Lower leg skin (tissue), 4 donors: ENCODE data around the gene GASK1B. TPM values are rescaled to one million over a fixed set of nuclear protein-coding genes. Genes with fewer than 3 reads are reported as not detected.

Experiments
- DNase-seq, 2 donors: peaks; one replicate each; pipeline ENCODE4 v3.0.0-alpha.2; 2019; ENCODE audit warnings: low spot score in 2 of 2
- H3K4me3 ChIP-seq: fragments of 200-600 bp; sonication (generic); 2 replicates; pipeline ENCODE4 v1.5.1; 2017; ENCODE audit warnings: mild to moderate bottlenecking, low read depth; ENCODE audit not compliant: poor library complexity, severe bottlenecking
- POLR2A ChIP-seq, 2 donors: fragments of 450-650 bp; IDR thresholded peaks; one replicate each; pipeline ENCODE4 v1.6.1; 2016 to 2017; ENCODE audit warnings: antibody characterized with exemption in 2 of 2, mild to moderate bottlenecking in 1 of 2, moderate library complexity in 1 of 2
- WGBS, 2 donors: methylation state at CpG; one replicate each; pipeline ENCODE4 v1.1.5; 2018; 5-methylcytosine and 5-hydroxymethylcytosine counted together
- intact Hi-C: fragments of 100-400 bp; cut with DNase I; formaldehyde crosslinking; loops from one replicate; pipeline ENCODE4 v1.15.0; 2023; ENCODE audit warnings: low total_unique reads
- total RNA-seq, 4 donors: library from RNA; depleted of rRNA; stranded (reverse); fragments of >200 nt; gene quantifications; one replicate each; pipeline ENCODE4 v1.1.0, GENCODE V29; 2016
- TF ChIP-seq, protein P1 (sequence below), 3 donors: fragments of 450-650 bp; IDR thresholded peaks; one replicate each; pipeline ENCODE4 v1.5.1; 2016; ENCODE audit warnings: antibody characterized with exemption in 3 of 3, mild to moderate bottlenecking in 3 of 3, moderate library complexity in 2 of 3

The GASK1B gene
- total RNA-seq, 4 donors from 2014 or later, result 3.8 to 10.8 (median 5.3) TPM

DNA sequence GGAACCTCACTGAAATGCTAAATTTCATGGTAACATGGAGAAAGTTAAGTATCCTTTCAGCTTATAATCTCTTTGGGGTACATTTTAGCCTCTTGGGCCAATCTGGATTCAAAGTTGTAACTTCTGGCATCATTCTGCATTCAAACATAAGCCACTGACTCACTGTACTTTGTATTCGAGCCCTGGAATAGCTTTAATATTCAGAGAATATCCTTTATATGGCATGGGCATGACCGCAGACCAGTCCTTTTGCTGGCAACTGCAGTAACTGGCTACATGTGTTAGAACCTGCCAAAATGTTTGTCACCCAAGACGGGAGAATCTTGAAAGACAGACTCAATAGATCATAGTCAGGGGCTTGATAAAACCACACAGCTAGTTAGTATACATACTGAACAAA lies 3.3 kb downstream of the GASK1B start:
- 32 to 36% methylated on average over 3 of the region's 3 CpGs for WGBS, 2 donors
- no peak for TF ChIP-seq POLR2A (IDR thresholded peaks at IDR 0.05)
- TF ChIP-seq, protein P1, sequence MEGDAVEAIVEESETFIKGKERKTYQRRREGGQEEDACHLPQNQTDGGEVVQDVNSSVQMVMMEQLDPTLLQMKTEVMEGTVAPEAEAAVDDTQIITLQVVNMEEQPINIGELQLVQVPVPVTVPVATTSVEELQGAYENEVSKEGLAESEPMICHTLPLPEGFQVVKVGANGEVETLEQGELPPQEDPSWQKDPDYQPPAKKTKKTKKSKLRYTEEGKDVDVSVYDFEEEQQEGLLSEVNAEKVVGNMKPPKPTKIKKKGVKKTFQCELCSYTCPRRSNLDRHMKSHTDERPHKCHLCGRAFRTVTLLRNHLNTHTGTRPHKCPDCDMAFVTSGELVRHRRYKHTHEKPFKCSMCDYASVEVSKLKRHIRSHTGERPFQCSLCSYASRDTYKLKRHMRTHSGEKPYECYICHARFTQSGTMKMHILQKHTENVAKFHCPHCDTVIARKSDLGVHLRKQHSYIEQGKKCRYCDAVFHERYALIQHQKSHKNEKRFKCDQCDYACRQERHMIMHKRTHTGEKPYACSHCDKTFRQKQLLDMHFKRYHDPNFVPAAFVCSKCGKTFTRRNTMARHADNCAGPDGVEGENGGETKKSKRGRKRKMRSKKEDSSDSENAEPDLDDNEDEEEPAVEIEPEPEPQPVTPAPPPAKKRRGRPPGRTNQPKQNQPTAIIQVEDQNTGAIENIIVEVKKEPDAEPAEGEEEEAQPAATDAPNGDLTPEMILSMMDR (IDR thresholded peaks at IDR 0.05), result no peak
- H3K4me3 ChIP-seq, result no peak overlapping the region
- intact Hi-C loops, result no loop called here
- DNase-seq, result no peak

DNA sequence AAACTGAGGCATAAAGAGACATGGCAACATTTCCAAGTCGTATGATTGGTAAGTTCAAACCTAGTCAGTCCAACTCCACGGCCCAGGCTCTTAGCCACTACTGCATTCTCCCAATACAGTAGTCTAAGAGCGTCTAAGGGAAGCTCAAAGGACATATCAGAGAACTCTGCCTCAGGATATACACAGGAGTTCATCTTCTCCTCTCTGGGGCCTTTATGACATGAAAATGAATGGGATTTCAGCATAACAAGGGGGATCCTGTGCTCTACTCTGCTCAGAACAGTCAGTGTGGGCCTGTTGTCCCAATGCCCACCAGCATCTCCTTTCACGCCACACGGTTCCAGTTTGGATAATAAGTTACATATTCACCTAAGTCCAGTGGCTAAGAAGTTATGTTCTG lies 4.2 kb downstream of the GASK1B start:
- TF ChIP-seq POLR2A (IDR thresholded peaks at IDR 0.05), result no peak
- TF ChIP-seq, protein P1 (IDR thresholded peaks at IDR 0.05), result no peak
- no peak overlapping the region for H3K4me3 ChIP-seq
- no peak for DNase-seq
- intact Hi-C loops, result no loop called here
- WGBS, 2 donors, result 78 to 85% methylated on average over 5 of the region's 5 CpGs

DNA sequence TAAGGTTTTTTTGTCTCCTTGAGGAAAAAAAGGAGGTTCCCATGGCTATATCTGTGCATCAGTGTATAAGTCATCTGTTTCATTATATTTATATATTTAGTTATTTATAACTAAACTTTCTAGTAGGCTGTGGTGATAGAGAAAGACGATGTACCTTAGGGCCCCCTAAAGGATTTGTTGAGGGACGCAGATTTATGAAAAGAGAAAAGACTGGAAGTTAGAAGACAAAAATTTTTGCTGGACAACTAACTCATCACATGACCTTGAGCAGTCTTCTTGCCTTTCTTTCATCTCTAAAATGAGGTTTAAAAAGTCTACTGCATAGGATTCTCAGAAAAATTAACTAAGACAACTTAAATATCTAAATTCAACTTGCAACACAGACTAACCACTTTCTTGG lies 6.1 kb downstream of the GASK1B start:
- intact Hi-C loops, result no loop called here
- TF ChIP-seq POLR2A (IDR thresholded peaks at IDR 0.05), result no peak
- TF ChIP-seq, protein P1 (IDR thresholded peaks at IDR 0.05), result no peak
- WGBS, 2 donors, result 52 to 54% methylated on average over 2 of the region's 2 CpGs
- H3K4me3 ChIP-seq, result no peak overlapping the region
- no peak for DNase-seq

DNA sequence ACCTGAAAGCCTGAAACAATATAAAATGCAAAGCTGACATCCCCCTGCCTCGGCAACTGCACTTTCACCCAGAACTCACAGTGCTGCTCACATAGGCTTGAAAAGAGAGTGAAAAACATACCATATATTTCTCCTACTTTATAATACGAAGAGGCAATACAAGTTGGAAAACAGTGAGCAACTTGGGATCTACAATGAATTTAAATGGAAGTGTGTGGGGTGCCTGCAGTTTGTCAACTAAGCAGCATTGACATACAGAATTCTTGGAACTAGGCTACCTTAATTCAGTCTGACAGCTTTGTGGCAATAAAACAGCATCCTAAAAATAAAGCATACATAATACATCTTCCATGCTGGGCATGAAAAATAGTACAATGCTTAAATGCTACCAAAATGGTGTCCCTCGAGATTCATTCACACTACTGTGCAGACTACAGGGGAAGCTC lies 8.0 kb downstream of the GASK1B start:
- H3K4me3 ChIP-seq, result no peak overlapping the region
- WGBS, 2 donors, result 58 to 69% methylated on average over 3 of the region's 3 CpGs
- DNase-seq, result no peak
- intact Hi-C loops, result no loop called here
- TF ChIP-seq, protein P1 (IDR thresholded peaks at IDR 0.05), result no peak
- no peak for TF ChIP-seq POLR2A (IDR thresholded peaks at IDR 0.05)

DNA sequence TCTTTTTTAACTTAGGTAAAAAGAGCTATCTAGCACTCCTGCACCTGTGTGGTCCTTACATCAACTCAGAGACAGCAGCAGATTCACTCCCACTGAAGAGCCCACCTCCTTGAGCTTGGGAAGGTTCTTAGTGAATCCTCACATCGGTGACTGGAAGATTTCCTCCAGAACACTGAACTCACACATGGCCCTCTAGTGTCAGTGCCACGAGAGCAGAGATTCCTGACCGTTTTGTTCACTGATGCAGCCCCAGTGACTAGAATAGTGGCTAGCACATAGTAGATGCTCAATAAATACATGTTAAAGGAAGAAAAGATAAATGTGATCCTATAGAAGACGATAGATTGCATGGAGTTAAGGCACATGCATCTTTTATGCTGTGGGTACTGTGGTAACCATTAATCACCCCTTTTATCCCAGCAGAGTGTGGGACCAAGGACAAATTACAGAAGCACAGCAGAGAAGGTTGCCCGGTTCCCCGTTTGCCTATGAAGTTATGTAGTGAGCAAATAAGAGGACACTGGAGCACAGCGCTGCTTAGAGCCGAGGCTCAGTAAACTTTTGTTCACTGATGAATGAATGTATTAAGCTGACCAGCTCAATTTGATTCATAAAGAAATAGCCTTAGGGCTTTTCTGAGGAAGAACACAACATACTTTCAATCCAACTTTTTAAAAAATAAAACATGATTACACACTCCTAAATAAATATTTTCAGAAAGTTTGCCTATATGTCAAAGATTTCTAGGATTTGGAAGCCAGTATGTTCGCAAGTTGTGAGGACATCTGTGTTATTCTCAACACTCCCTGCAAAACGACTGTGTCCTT lies 8.7 kb downstream of the GASK1B start:
- no peak for DNase-seq
- H3K4me3 ChIP-seq, result no peak overlapping the region
- 58 to 62% methylated on average over 10 of the region's 10 CpGs for WGBS, 2 donors
- intact Hi-C loops, result no loop called here
- TF ChIP-seq, protein P1 (IDR thresholded peaks at IDR 0.05), result no peak
- no peak for TF ChIP-seq POLR2A (IDR thresholded peaks at IDR 0.05)
